ENCODE results near the gene GNL3.

GNL3 gene

GRCh38 chr3:52689151-52689550 lies 3.3 kb downstream of the GNL3 start:
- DNase-seq (ENCODE audit: low read depth in 2 of 2) = no peak

GRCh38 chr3:52690560-52690959 lies 4.7 kb downstream of the GNL3 start:
- no peak for DNase-seq (ENCODE audit: low read depth in 2 of 2)

GRCh38 chr3:52693071-52693470 lies 7.2 kb downstream of the GNL3 start:
- DNase-seq (ENCODE audit: low read depth in 2 of 2) = no peak

GRCh38 chr3:52694528-52695189 lies 8.8 kb downstream of the GNL3 start:
- no peak for DNase-seq (ENCODE audit: low read depth in 2 of 2)

- no peak for DNase-seq (ENCODE audit: low read depth in 2 of 2)
These were observed 10.2 kb downstream of the GNL3 start for GRCh38 chr3:52695798-52696671.

- no peak for DNase-seq (ENCODE audit: low read depth in 2 of 2)
These were observed 11.2 kb downstream of the GNL3 start for GRCh38 chr3:52696830-52697631.

- no peak for DNase-seq (ENCODE audit: low read depth in 2 of 2)
These were observed 11.8 kb downstream of the GNL3 start for GRCh38 chr3:52697632-52697965.

GRCh38 chr3:52703341-52703740 lies 17.5 kb downstream of the GNL3 start:
- DNase-seq (ENCODE audit: low read depth in 2 of 2) = no peak

GRCh38 chr3:52704611-52705437 lies 19.0 kb downstream of the GNL3 start:
- DNase-seq (ENCODE audit: low read depth in 2 of 2) = no peak

GRCh38 chr3:52705438-52705687 lies 19.5 kb downstream of the GNL3 start:
- DNase-seq (ENCODE audit: low read depth in 2 of 2) = no peak

GRCh38 chr3:52705688-52706686 lies 20.2 kb downstream of the GNL3 start, which contains the start of the genes GLT8D1 and SPCS1:
Gene GLT8D1 (minus strand): TSS chr3:52705791. CDS start chr3:52700460, 5,331 bp downstream.
Gene SPCS1 (plus strand): TSS chr3:52706106. CDS start chr3:52706247, 141 bp downstream.
- DNase-seq (ENCODE audit: low read depth in 2 of 2) = peak; percentile 72 to 73

- DNase-seq (ENCODE audit: low read depth in 2 of 2) = no peak
These were observed 21.8 kb downstream of the GNL3 start for GRCh38 chr3:52707585-52707984.

- no peak for DNase-seq (ENCODE audit: low read depth in 2 of 2)
These were observed 24.7 kb downstream of the GNL3 start for GRCh38 chr3:52710512-52710911.

GRCh38 chr3:52712291-52713212 lies 26.7 kb downstream of the GNL3 start:
- DNase-seq (ENCODE audit: low read depth in 2 of 2) = no peak

GRCh38 chr3:52714335-52715302 lies 28.8 kb downstream of the GNL3 start:
- no peak for DNase-seq (ENCODE audit: low read depth in 2 of 2)

GRCh38 chr3:52715714-52716305 lies 30.0 kb downstream of the GNL3 start:
- DNase-seq (ENCODE audit: low read depth in 2 of 2) = no peak

GRCh38 chr3:52719618-52720017 lies 33.8 kb downstream of the GNL3 start:
- no peak for DNase-seq (ENCODE audit: low read depth in 2 of 2)

All from stimulated activated CD8-positive, alpha-beta memory T cell treated with anti-CD3 and anti-CD28 coated beads, Interleukin-2, amount 100 ng/mL, for 1 hour (primary cell).